Prostate gland (tissue), 2 donors: ENCODE results near the gene SCFD2.

Experiments used
- POLR2AphosphoS5 ChIP-seq: sonication (generic); formaldehyde crosslinking; IDR thresholded peaks from one replicate; pipeline ENCODE4 v1.6.1; 2017; ENCODE audit warnings: antibody characterized with exemption
- TF ChIP-seq, protein P1 (sequence below), 4 experiments: fragments of 200-600 bp in 2 of 4; fragments of 450-650 bp in 2 of 4; sonication (generic) in 2 of 4; IDR thresholded peaks; 1 replicate in 3 of 4; 2 replicates in 1 of 4; pipeline ENCODE4 v1.5.1; 2016 to 2019; ENCODE audit warnings: antibody characterized with exemption in 4 of 4, mild to moderate bottlenecking in 2 of 4, moderate library complexity in 2 of 4

DNA sequence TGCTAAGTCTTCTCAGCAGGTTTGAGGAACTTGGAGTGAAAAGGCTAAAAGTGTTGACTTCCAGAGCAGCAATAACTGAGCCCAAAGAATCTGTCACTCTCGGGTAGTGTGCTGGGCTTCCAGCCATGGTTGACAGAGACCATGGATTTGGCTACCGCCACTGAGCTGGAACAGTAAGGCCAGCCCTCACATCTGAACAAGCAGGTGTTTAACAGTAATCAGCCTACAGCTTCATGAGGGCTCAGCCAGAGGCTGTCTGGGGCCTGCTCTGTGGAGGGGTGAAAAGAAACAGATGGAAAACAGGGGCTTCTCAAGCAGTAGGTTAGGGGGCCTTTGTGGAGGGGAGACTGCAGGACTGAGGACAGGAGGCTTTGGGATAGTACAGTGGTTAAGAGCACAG is 488.8 kb downstream of the SCFD2 start:
- TF ChIP-seq, protein P1, sequence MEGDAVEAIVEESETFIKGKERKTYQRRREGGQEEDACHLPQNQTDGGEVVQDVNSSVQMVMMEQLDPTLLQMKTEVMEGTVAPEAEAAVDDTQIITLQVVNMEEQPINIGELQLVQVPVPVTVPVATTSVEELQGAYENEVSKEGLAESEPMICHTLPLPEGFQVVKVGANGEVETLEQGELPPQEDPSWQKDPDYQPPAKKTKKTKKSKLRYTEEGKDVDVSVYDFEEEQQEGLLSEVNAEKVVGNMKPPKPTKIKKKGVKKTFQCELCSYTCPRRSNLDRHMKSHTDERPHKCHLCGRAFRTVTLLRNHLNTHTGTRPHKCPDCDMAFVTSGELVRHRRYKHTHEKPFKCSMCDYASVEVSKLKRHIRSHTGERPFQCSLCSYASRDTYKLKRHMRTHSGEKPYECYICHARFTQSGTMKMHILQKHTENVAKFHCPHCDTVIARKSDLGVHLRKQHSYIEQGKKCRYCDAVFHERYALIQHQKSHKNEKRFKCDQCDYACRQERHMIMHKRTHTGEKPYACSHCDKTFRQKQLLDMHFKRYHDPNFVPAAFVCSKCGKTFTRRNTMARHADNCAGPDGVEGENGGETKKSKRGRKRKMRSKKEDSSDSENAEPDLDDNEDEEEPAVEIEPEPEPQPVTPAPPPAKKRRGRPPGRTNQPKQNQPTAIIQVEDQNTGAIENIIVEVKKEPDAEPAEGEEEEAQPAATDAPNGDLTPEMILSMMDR (IDR thresholded peaks at IDR 0.05), result no peak
- no peak for TF ChIP-seq POLR2AphosphoS5
